ENCODE data around the gene SALL4.
"Not testable (repeated sequence)": the region's sequence is repeated elsewhere in the genome, so short reads cannot be mapped to it uniquely, and the experiment has no call there.

The SALL4 gene

GRCh38 chr20:51763965-51764602 lies 38.2 kb downstream of the SALL4 start:
- DNase-seq (ENCODE audit: low spot score): no peak

GRCh38 chr20:51760905-51761546 lies 41.3 kb downstream of the SALL4 start:
- DNase-seq (ENCODE audit: low spot score): no peak

GRCh38 chr20:51759769-51760510 lies 42.4 kb downstream of the SALL4 start:
- DNase-seq (ENCODE audit: low spot score): no peak

DNA sequence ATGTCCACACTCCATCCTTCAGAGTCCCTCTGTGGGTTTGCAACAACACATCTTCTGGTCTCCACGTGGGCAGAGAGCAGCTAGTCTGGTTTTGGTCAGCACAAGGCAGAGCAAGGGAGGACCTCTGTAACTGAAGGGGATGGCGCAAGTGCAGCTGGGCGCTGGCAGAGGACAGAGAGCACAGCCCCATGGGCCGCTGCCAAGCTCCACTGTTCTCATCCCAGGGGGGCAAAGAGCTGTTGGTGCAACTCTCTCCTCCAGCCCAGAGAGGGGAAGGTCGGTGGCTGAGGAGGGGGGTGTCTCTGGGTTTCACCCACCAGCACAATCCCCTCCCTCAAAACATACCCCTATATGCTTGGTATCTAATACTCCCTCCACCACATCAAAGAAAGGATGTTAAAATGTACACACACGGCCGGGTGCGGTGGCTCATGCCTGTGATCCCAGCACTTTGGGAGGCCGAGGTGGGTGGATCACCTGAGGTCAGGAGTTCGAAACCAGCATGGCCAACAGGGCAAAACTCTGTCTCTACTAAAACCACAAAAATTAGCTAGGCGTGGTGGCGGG lies 43.3 kb downstream of the SALL4 start:
- DNase-seq (ENCODE audit: low spot score): no peak

DNA sequence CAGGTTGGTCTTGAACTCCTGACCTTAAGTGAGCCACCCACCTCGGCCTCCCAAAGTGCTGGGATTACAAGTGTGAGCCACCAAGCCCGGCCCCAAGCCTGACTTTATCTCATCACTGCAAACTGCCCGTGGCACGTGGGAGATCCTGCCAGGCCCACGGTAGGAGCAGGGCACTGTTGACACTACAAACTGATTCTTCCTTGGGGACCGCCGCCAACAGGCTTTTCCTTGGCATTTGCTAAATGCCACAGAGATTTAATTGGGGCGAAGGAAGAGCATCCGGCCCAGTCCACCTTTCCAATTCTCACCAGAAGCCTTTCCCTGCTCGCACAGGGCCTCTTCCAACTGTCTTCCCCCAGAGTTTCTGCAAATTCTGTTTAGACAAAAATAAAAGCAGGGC lies 45.1 kb downstream of the SALL4 start:
- DNase-seq (ENCODE audit: low spot score): no peak

DNA sequence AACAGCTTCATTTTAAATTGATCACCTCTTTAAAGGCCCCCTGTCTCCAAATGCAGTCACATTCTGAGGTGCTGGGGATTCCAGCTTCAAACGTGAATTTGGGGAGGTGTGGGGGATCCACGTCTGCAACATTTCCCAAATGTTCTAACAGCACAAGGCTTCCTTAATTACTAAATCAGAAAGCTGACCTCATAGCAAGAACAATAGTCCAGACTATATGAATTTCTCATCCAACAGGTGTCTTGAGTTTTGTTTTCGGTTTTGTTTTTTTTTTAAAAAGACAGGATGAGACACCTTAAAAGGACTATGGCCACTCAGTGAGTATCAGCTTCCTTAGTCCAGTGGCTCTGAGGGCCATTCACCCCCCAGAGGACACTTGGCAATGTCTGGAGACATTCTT lies 45.7 kb downstream of the SALL4 start:
- no peak for DNase-seq (ENCODE audit: low spot score)

GRCh38 chr20:51753220-51753619 lies 49.1 kb downstream of the SALL4 start:
- not testable (repeated sequence) for DNase-seq (ENCODE audit: low spot score)

GRCh38 chr20:51752343-51752951 lies 49.9 kb downstream of the SALL4 start:
- peak; percentile 94 for DNase-seq (ENCODE audit: low spot score)

- DNase-seq (ENCODE audit: low spot score): no peak
Measured at GRCh38 chr20:51750770-51751388, 51.4 kb downstream of the SALL4 start.

DNA sequence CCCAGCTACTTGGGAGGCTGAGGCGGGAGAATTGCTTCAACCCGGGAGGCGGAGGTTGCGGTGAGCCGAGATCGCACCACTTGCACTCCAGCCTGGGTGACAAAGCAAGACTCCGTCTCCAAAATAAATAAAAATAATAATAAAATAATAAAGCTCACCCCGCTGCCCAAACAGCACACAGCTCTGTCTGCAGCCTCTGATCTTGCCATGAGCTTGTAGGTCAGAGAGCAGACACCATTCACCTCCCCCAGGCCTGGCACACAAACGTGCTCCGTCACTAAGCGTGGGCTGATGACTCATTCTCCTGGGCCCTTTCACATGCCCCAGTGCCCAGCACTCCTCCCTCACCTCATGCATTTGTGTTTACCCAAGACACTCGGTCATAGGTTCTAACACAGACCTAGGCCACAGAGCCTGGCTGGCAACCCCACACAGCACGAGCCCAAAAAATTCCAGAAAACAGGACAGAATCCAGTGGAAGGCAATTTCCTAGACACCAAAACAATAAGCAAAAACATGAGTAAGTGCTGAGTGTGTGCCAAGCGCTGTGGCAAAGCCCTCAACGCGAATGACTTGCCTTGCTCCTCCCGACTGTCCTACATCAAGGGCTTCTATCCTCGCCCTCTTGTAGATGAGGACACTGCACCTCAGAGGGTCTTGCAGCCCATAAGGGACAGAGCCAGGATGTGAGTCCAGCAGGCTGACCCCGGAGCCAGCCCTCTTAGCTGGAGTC lies 52.1 kb downstream of the SALL4 start:
- peak; percentile 95 for DNase-seq (ENCODE audit: low spot score)

DNA sequence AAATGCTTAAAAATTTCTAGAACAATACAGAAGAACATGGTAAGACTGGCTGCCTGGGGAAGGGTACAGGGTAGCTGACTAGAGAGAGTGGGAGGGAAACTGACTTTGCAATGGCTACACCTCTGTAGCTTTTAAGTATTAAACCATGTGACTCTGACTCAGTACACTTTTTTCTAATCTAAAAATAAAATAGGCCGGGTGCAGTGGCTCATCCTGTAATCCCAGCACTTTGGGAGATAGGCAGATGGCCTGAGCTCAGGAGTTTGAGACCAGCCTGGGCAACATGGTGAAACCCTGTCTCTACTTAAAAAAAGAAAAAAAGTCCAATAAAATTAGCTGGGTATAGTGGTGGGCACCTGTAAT lies 52.7 kb downstream of the SALL4 start:
- peak; percentile 60 for DNase-seq (ENCODE audit: low spot score)

- DNase-seq (ENCODE audit: low spot score): no peak
Measured at GRCh38 chr20:51747182-51747911, 55.0 kb downstream of the SALL4 start.

DNA sequence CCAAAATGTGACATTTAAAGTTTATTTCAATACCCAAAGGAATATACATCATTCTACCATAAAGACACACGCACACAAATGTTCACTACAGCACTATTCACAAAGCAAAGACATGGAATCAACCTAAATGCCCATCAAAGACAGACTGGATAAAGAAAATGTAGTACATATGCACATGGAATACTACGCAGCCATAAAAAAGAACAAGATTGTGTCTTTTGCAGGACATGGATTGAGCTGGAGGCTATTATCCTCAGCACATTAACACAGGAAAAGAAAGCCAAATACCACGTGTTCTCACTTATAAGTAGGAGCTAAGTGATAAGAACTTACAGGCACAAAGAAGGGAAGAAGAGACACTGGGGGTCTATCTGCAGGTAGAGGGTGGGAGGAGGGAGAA lies 56.5 kb downstream of the SALL4 start:
- DNase-seq (ENCODE audit: low spot score): no peak

GRCh38 chr20:51740838-51741237 lies 61.5 kb downstream of the SALL4 start:
- no peak for DNase-seq (ENCODE audit: low spot score)

- not testable (repeated sequence) for DNase-seq (ENCODE audit: low spot score)
Measured at GRCh38 chr20:51740308-51740707, 62.0 kb downstream of the SALL4 start.

- no peak for DNase-seq (ENCODE audit: low spot score)
Measured at GRCh38 chr20:51739722-51740249, 62.5 kb downstream of the SALL4 start.

DNA sequence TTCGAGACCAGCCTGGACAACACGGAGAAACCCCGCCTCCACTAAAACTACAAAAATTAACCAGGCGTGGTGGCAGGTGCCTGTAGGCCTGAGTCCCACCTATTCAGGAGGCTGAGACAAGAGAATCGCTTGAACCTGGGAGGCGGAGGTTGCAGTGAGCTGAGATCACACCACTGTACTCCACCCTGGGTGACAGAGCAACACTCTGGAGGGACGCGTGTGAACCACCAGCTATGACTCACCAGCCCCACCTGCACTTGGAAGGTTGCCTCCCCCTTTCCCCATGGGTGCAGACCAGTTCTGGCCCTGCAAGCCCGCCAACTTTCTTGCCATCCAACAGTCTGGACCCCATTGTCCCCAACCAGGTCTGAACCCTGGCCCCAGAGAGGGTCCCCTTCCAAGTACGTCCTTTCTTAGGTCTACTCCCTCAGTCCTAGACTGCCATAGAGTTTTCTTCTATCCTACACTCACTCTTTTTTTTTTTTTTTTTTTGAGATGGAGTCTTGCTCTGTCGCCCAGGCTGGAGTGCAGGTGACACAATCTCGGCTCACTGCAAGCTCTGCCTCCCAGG lies 63.4 kb downstream of the SALL4 start:
- DNase-seq (ENCODE audit: low spot score): no peak

GRCh38 chr20:51738261-51738660 lies 64.1 kb downstream of the SALL4 start:
- not testable (repeated sequence) for DNase-seq (ENCODE audit: low spot score)

DNA sequence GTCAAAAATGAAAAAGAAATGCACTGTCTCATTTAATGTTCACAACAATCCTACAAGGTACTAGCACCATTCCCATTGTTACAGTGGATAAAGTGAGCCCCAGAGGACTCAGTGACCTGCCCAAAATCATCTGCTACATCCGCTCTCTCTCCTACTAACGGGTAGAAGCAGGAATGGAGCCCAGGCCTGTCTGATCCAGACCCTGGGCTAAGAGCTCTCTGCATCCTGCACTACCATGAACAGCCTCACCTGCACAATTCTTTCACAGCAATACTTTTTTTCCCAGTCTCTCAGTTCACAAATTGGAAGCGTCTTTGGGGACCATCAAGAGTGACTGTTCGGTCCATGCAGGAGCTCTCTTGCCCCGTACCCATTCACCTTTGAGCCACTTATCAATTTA lies 65.4 kb downstream of the SALL4 start:
- DNase-seq (ENCODE audit: low spot score): no peak
